GM03348 (cell line): ENCODE measurements around the gene HOMER1.
A peak's percentile ranks its signal among the peaks of the same experiment; 100 is the strongest.
"Not testable (repeated sequence)": the region's sequence is repeated elsewhere in the genome, so short reads cannot be mapped to it uniquely, and the experiment has no call there.

ENCODE experiments used
- DNase-seq: peaks from one replicate; pipeline ENCODE4 v3.0.0; 2012; ENCODE audit warnings: low spot score

The HOMER1 gene

GRCh38 chr5:79418276-79418675, 95.7 kb downstream of the HOMER1 start:
- DNase-seq: no peak

GRCh38 chr5:79417495-79417894, 96.4 kb downstream of the HOMER1 start:
- DNase-seq: no peak

- DNase-seq: peak; percentile 4
These were observed 97.4 kb downstream of the HOMER1 start for GRCh38 chr5:79416499-79416898.

GRCh38 chr5:79413112-79413511, 100.8 kb downstream of the HOMER1 start:
- no peak for DNase-seq

- no peak for DNase-seq
These were observed 105.9 kb downstream of the HOMER1 start for GRCh38 chr5:79408028-79408427.

- DNase-seq: no peak
These were observed 106.3 kb downstream of the HOMER1 start for GRCh38 chr5:79407591-79407990.

- no peak for DNase-seq
These were observed 112.7 kb downstream of the HOMER1 start for GRCh38 chr5:79401216-79401615.

- DNase-seq: no peak
These were observed 114.9 kb downstream of the HOMER1 start for GRCh38 chr5:79399046-79399445.

GRCh38 chr5:79397080-79397479, 116.9 kb downstream of the HOMER1 start:
- DNase-seq: no peak

GRCh38 chr5:79396265-79396664, 117.7 kb downstream of the HOMER1 start:
- DNase-seq: no peak

GRCh38 chr5:79395296-79395695, 118.6 kb downstream of the HOMER1 start:
- DNase-seq: no peak

- no peak for DNase-seq
These were observed 121.2 kb downstream of the HOMER1 start for GRCh38 chr5:79392776-79393175.

- no peak for DNase-seq
These were observed 127.3 kb downstream of the HOMER1 start for GRCh38 chr5:79386679-79387078.

GRCh38 chr5:79385126-79385525, 128.8 kb downstream of the HOMER1 start:
- DNase-seq: not testable (repeated sequence)

- no peak for DNase-seq
These were observed 135.3 kb downstream of the HOMER1 start for GRCh38 chr5:79378510-79379186.

- DNase-seq: no peak
These were observed 156.5 kb downstream of the HOMER1 start for GRCh38 chr5:79357398-79357797.

GRCh38 chr5:79349881-79350280, 164.1 kb downstream of the HOMER1 start:
- DNase-seq: no peak

GRCh38 chr5:79349047-79349446, 164.9 kb downstream of the HOMER1 start:
- no peak for DNase-seq

- peak; percentile 45 for DNase-seq
These were observed 167.5 kb downstream of the HOMER1 start for GRCh38 chr5:79346420-79346824.

GRCh38 chr5:79333852-79334557, 179.9 kb downstream of the HOMER1 start:
- DNase-seq: no peak

GRCh38 chr5:79330071-79330470, 183.9 kb downstream of the HOMER1 start:
- DNase-seq: no peak

GRCh38 chr5:79329453-79329852, 184.5 kb downstream of the HOMER1 start:
- DNase-seq: no peak
